ENCODE data around the gene PRUNE2.

- no peak for TF ChIP-seq FOSL1 (IDR thresholded peaks at IDR 0.05; ENCODE audit: low read depth)
- no peak for TF ChIP-seq SP1 (IDR thresholded peaks at IDR 0.05; ENCODE audit: low read depth)
- TF ChIP-seq MAX (IDR thresholded peaks at IDR 0.05) = no peak
- no peak for TF ChIP-seq EZH2phosphoT487 (IDR thresholded peaks at IDR 0.05; ENCODE audit: borderline replicate concordance)
- TF ChIP-seq CTCF (IDR thresholded peaks at IDR 0.05 in 2 of 3, conservative IDR thresholded peaks at IDR 0.05 in 1 of 3; ENCODE audit: borderline replicate concordance in 1 of 3, insufficient read depth in 1 of 3, low read depth in 2 of 3, low read length in 2 of 3) = no peak
- TF ChIP-seq SIN3A (IDR thresholded peaks at IDR 0.05; ENCODE audit: low read depth) = no peak
- no peak for TF ChIP-seq EGR1 (IDR thresholded peaks at IDR 0.05; ENCODE audit: low read depth)
- TF ChIP-seq TCF7L2 (IDR thresholded peaks at IDR 0.05; ENCODE audit: borderline replicate concordance, extremely low read depth, insufficient read depth, insufficient read length) = no peak
- no peak for TF ChIP-seq ELF1 (IDR thresholded peaks at IDR 0.05; ENCODE audit: borderline replicate concordance, low read depth)
- TF ChIP-seq POLR2AphosphoS5 (IDR thresholded peaks at IDR 0.05; ENCODE audit: low read depth, low read length) = no peak
- TF ChIP-seq POLR2A (IDR thresholded peaks at IDR 0.05; ENCODE audit: borderline replicate concordance, extremely low read depth, insufficient read depth, insufficient read length) = no peak
These were observed 278.9 kb downstream of the PRUNE2 start for GRCh38 chr9:76626980-76627379.

Data from HCT116 (cell line).